HEK293 (cell line): Measurements from ENCODE around the gene CDYL.

Experiments
- CTCF ChIA-PET: fragments of 350-600 bp; formaldehyde crosslinking; extraction: SDS; loops from one replicate; lab custom pipeline; 2021; ENCODE audit warnings: antibody characterized with exemption; lab: Yijun Ruan, JAX
- POLR2A ChIA-PET: fragments of 300-600 bp; formaldehyde crosslinking; extraction: SDS; loops from one replicate; lab custom pipeline; 2020; ENCODE audit warnings: antibody characterized with exemption, inconsistent platforms; lab: Yijun Ruan, JAX
- H3K27ac ChIP-seq: fragments of 200-500 bp; sonication (Bioruptor generic); 2 replicates; pipeline ENCODE4 v1.5.1; 2014; ENCODE audit warnings: low read depth, low read length, control low read depth, inconsistent platforms; ENCODE audit errors: extremely low read depth
- H3K36me3 ChIP-seq, 2 experiments: fragments of 200-500 bp in 1 of 2; sonication (Bioruptor generic) in 1 of 2; 1 replicate in 1 of 2; 2 replicates in 1 of 2; pipeline ENCODE4 v1.5.1; 2014 to 2017; ENCODE audit warnings: inconsistent platforms in 2 of 2, low read length in 2 of 2; ENCODE audit not compliant: control insufficient read depth in 2 of 2, insufficient read depth in 1 of 2
- H3K4me1 ChIP-seq: fragments of 200-500 bp; sonication (Bioruptor generic); 2 replicates; pipeline ENCODE4 v1.5.1; 2014; ENCODE audit warnings: mild to moderate bottlenecking, low read length, inconsistent platforms; ENCODE audit not compliant: control insufficient read depth, insufficient read depth
- H3K4me3 ChIP-seq: 2 replicates; pipeline ENCODE4 v1.5.1; 2011; ENCODE audit warnings: low read depth, mild to moderate bottlenecking, control low read depth, low read length, moderate library complexity
- H3K9me3 ChIP-seq: fragments of 200-500 bp; sonication (Bioruptor generic); 2 replicates; pipeline ENCODE4 v1.5.1; 2014; ENCODE audit warnings: low read depth, low read length, inconsistent platforms; ENCODE audit not compliant: control insufficient read depth, insufficient read depth
- HOXC10 ChIP-seq: sonication (generic); formaldehyde crosslinking; IDR thresholded peaks from 2 replicates; pipeline ENCODE4 v1.8.1; 2023; ENCODE audit warnings: mild to moderate bottlenecking, missing genetic modification reagents
- ZIC2 ChIP-seq: fragments of 450-650 bp; formaldehyde crosslinking; IDR thresholded peaks from 2 replicates; pipeline ENCODE4 v1.5.1; 2016; ENCODE audit warnings: missing biosample characterization, missing genetic modification characterization
- ZNF114 ChIP-seq: fragments of 450-650 bp; formaldehyde crosslinking; IDR thresholded peaks from 2 replicates; pipeline ENCODE4 v1.5.0; 2017; ENCODE audit warnings: missing biosample characterization, missing genetic modification characterization
- ZNF132 ChIP-seq: fragments of 450-650 bp; formaldehyde crosslinking; IDR thresholded peaks from 2 replicates; pipeline ENCODE4 v1.5.1; 2017; ENCODE audit warnings: missing biosample characterization, missing genetic modification characterization, borderline replicate concordance
- ZNF214 ChIP-seq: fragments of 450-650 bp; formaldehyde crosslinking; IDR thresholded peaks from 2 replicates; pipeline ENCODE4 v1.5.1; 2017; ENCODE audit warnings: missing biosample characterization, mild to moderate bottlenecking, missing genetic modification characterization, borderline replicate concordance
- ZNF223 ChIP-seq: fragments of 450-650 bp; formaldehyde crosslinking; IDR thresholded peaks from 2 replicates; pipeline ENCODE4 v1.5.1; 2016; ENCODE audit warnings: missing biosample characterization, missing genetic modification characterization
- ZNF274 ChIP-seq, 2 experiments: fragments of 200-500 bp in 1 of 2; fragments of 450-650 bp in 1 of 2; sonication (Bioruptor generic) in 1 of 2; formaldehyde crosslinking in 1 of 2; IDR thresholded peaks; 2 replicates each; pipeline versions ENCODE4 v1.5.1 to v1.6.1; 2014 to 2016; ENCODE audit warnings: borderline replicate concordance in 1 of 2, inconsistent platforms in 1 of 2, low read length in 1 of 2, missing biosample characterization in 1 of 2, missing genetic modification characterization in 1 of 2
- ZNF292 ChIP-seq: fragments of 450-650 bp; formaldehyde crosslinking; IDR thresholded peaks from 2 replicates; pipeline ENCODE4 v1.5.1; 2016; ENCODE audit warnings: low read depth, missing biosample characterization, missing genetic modification characterization, borderline replicate concordance
- ZNF404 ChIP-seq: fragments of 450-650 bp; formaldehyde crosslinking; IDR thresholded peaks from 2 replicates; pipeline ENCODE4 v1.5.1; 2017; ENCODE audit warnings: missing biosample characterization, missing genetic modification characterization
- ZNF510 ChIP-seq: fragments of 450-650 bp; formaldehyde crosslinking; IDR thresholded peaks from 2 replicates; pipeline ENCODE4 v1.5.1; 2018; ENCODE audit warnings: mild to moderate bottlenecking, missing genetic modification characterization, missing biosample characterization; ENCODE audit not compliant: insufficient replicate concordance
- ZNF571 ChIP-seq: fragments of 450-650 bp; formaldehyde crosslinking; IDR thresholded peaks from 2 replicates; pipeline ENCODE4 v1.5.0; 2017; ENCODE audit warnings: missing biosample characterization, missing genetic modification characterization
- ZNF585B ChIP-seq: fragments of 450-650 bp; formaldehyde crosslinking; IDR thresholded peaks from 2 replicates; pipeline ENCODE4 v1.5.1; 2016; ENCODE audit warnings: missing biosample characterization, missing genetic modification characterization
- ZNF707 ChIP-seq: fragments of 450-650 bp; formaldehyde crosslinking; IDR thresholded peaks from 2 replicates; pipeline ENCODE4 v1.5.1; 2016; ENCODE audit warnings: missing biosample characterization, missing genetic modification characterization
- ZNF843 ChIP-seq: fragments of 450-650 bp; formaldehyde crosslinking; IDR thresholded peaks from 2 replicates; pipeline ENCODE4 v1.5.1; 2016; ENCODE audit warnings: missing biosample characterization, missing genetic modification characterization
- TF ChIP-seq, protein P1 (sequence below): fragments of 450-650 bp; formaldehyde crosslinking; IDR thresholded peaks from 2 replicates; pipeline ENCODE4 v1.5.1; 2016; ENCODE audit warnings: missing biosample characterization, missing genetic modification characterization
- TF ChIP-seq, protein P2 (sequence below): fragments of 450-650 bp; formaldehyde crosslinking; IDR thresholded peaks from 2 replicates; pipeline ENCODE4 v1.5.1; 2016; ENCODE audit warnings: missing biosample characterization, missing genetic modification characterization
- TF ChIP-seq, protein P3 (sequence below): fragments of 450-650 bp; formaldehyde crosslinking; IDR thresholded peaks from 2 replicates; pipeline ENCODE4 v1.5.0; 2017; ENCODE audit warnings: missing biosample characterization, missing genetic modification characterization, borderline replicate concordance
- TF ChIP-seq, protein P4 (sequence below): fragments of 450-650 bp; formaldehyde crosslinking; IDR thresholded peaks from 2 replicates; pipeline ENCODE4 v1.5.1; 2016; ENCODE audit warnings: missing biosample characterization, missing genetic modification characterization
- TF ChIP-seq, protein P5 (sequence below): fragments of 450-650 bp; formaldehyde crosslinking; IDR thresholded peaks from 2 replicates; pipeline ENCODE4 v1.5.1; 2016; ENCODE audit warnings: missing biosample characterization, missing genetic modification characterization
- TF ChIP-seq, protein P6 (sequence below): fragments of 450-650 bp; formaldehyde crosslinking; IDR thresholded peaks from 2 replicates; pipeline ENCODE4; 2016; ENCODE audit warnings: missing biosample characterization, missing genetic modification characterization

The CDYL gene

DNA sequence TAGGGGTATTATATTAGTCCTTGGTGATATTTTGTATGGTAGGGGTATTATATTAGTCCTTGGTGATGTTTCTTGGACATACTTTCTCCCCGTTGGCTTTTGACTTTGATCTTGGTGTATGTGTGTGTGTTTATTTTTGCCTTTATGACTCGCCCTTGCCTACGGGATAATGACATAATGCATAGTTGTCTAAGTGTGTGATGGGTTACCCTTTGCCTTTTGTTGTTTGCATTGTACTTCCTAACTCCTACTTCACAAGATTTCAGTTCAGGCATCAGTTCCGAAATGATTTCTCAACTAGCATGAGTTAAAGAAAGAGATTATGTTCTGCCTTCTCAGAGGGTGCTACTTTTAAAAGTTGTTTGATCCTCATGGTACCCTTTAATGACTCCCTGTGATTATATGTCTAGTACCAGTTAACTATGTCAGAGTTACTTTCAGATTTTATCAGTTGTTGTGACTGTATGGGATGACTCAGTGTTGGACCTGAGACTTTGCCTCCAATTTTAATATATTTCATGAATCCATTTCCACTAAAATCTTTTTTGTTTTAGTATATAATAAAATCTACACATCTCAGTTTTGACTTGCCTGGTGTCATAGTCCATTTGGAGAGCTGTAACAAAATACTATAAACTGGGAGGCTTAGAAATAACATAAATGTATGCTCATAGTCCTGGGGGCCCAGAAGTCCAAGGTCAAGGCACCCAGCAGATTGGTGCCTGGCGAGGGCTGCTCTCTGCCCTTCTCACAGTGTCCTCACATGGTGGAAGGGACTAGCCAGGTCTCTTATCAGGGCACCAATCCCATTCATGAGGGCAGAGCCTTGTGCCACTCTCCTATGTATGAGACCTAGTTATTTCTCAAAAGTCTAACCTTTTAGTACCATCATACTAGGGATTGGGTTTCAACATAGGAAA lies 34.1 kb downstream of the CDYL start:
- Histone ChIP-seq H3K9me3 (no peaks in the 10 kb centered on the region), H3K36me3 (no peaks in the 10 kb centered on the region), H3K27ac (0 out of 2 replicates have a peak overlapping the region, but pooled peaks have one; percentile 6), H3K4me3 (no peak overlapping the region), H3K4me1 (peaks cover 15% of the 10 kb centered on the region)
- ChIA-PET POLR2A (interaction anchor here (0.5 kb wide), 1 partner anchor 87 kb away, joined by 3 read pairs; no protein-coding TSS in a partner anchor), CTCF (interaction anchor here (0.5 to 1.2 kb wide), 3 partner anchors 16 to 350 kb away, joined by 3 to 7 read pairs (median 5); no protein-coding TSS in a partner anchor)
- no peak for TF ChIP-seq ZNF585B (tag by site-specific recombination)
- TF ChIP-seq, protein P1, sequence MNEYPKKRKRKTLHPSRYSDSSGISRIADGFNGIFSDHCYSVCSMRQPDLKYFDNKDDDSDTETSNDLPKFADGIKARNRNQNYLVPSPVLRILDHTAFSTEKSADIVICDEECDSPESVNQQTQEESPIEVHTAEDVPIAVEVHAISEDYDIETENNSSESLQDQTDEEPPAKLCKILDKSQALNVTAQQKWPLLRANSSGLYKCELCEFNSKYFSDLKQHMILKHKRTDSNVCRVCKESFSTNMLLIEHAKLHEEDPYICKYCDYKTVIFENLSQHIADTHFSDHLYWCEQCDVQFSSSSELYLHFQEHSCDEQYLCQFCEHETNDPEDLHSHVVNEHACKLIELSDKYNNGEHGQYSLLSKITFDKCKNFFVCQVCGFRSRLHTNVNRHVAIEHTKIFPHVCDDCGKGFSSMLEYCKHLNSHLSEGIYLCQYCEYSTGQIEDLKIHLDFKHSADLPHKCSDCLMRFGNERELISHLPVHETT (tag by site-specific recombination) = peak; percentile 93
- TF ChIP-seq ZNF223 (tag by site-specific recombination) = no peak
- no peak for TF ChIP-seq ZIC2
- no peak for TF ChIP-seq ZNF274 (IDR thresholded peaks at IDR 0.05; ENCODE audit: low read length)
- TF ChIP-seq ZNF274 (tag by site-specific recombination; IDR thresholded peaks at IDR 0.05; ENCODE audit: borderline replicate concordance) = no peak
- no peak for TF ChIP-seq ZNF707 (tag by site-specific recombination)
- TF ChIP-seq HOXC10 = no peak
- TF ChIP-seq, protein P2, sequence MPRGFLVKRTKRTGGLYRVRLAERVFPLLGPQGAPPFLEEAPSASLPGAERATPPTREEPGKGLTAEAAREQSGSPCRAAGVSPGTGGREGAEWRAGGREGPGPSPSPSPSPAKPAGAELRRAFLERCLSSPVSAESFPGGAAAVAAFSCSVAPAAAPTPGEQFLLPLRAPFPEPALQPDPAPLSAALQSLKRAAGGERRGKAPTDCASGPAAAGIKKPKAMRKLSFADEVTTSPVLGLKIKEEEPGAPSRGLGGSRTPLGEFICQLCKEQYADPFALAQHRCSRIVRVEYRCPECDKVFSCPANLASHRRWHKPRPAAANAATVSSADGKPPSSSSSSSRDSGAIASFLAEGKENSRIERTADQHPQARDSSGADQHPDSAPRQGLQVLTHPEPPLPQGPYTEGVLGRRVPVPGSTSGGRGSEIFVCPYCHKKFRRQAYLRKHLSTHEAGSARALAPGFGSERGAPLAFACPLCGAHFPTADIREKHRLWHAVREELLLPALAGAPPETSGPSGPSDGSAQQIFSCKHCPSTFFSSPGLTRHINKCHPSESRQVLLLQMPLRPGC (tag by site-specific recombination) = peak; percentile 86; the same call in 1 of the 2 replicates
- peak; percentile 88 for TF ChIP-seq ZNF843 (tag by site-specific recombination)
- TF ChIP-seq, protein P3, sequence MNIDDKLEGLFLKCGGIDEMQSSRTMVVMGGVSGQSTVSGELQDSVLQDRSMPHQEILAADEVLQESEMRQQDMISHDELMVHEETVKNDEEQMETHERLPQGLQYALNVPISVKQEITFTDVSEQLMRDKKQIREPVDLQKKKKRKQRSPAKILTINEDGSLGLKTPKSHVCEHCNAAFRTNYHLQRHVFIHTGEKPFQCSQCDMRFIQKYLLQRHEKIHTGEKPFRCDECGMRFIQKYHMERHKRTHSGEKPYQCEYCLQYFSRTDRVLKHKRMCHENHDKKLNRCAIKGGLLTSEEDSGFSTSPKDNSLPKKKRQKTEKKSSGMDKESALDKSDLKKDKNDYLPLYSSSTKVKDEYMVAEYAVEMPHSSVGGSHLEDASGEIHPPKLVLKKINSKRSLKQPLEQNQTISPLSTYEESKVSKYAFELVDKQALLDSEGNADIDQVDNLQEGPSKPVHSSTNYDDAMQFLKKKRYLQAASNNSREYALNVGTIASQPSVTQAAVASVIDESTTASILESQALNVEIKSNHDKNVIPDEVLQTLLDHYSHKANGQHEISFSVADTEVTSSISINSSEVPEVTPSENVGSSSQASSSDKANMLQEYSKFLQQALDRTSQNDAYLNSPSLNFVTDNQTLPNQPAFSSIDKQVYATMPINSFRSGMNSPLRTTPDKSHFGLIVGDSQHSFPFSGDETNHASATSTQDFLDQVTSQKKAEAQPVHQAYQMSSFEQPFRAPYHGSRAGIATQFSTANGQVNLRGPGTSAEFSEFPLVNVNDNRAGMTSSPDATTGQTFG = no peak
- TF ChIP-seq, protein P4, sequence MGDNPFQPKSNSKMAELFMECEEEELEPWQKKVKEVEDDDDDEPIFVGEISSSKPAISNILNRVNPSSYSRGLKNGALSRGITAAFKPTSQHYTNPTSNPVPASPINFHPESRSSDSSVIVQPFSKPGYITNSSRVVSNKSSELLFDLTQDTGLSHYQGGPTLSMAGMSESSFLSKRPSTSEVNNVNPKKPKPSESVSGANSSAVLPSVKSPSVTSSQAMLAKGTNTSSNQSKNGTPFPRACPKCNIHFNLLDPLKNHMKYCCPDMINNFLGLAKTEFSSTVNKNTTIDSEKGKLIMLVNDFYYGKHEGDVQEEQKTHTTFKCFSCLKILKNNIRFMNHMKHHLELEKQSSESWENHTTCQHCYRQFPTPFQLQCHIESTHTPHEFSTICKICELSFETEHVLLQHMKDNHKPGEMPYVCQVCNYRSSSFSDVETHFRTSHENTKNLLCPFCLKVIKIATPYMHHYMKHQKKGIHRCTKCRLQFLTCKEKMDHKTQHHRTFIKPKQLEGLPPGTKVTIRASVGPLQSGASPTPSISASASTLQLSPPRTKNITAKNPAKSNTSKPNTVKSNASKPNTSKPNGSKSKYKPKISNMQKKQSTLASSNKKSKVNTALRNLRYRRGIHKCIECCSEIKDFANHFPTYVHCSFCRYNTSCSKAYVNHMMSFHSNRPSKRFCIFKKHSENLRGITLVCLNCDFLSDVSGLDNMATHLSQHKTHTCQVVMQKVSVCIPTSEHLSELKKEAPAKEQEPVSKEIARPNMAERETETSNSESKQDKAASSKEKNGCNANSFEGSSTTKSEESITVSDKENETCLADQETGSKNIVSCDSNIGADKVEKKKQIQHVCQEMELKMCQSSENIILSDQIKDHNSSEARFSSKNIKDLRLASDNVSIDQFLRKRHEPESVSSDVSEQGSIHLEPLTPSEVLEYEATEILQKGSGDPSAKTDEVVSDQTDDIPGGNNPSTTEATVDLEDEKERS (tag by site-specific recombination) = no peak
- TF ChIP-seq ZNF214 = no peak
- no peak for TF ChIP-seq ZNF292 (tag by site-specific recombination)
- TF ChIP-seq ZNF132 (tag by site-specific recombination) = no peak
- TF ChIP-seq, protein P5, sequence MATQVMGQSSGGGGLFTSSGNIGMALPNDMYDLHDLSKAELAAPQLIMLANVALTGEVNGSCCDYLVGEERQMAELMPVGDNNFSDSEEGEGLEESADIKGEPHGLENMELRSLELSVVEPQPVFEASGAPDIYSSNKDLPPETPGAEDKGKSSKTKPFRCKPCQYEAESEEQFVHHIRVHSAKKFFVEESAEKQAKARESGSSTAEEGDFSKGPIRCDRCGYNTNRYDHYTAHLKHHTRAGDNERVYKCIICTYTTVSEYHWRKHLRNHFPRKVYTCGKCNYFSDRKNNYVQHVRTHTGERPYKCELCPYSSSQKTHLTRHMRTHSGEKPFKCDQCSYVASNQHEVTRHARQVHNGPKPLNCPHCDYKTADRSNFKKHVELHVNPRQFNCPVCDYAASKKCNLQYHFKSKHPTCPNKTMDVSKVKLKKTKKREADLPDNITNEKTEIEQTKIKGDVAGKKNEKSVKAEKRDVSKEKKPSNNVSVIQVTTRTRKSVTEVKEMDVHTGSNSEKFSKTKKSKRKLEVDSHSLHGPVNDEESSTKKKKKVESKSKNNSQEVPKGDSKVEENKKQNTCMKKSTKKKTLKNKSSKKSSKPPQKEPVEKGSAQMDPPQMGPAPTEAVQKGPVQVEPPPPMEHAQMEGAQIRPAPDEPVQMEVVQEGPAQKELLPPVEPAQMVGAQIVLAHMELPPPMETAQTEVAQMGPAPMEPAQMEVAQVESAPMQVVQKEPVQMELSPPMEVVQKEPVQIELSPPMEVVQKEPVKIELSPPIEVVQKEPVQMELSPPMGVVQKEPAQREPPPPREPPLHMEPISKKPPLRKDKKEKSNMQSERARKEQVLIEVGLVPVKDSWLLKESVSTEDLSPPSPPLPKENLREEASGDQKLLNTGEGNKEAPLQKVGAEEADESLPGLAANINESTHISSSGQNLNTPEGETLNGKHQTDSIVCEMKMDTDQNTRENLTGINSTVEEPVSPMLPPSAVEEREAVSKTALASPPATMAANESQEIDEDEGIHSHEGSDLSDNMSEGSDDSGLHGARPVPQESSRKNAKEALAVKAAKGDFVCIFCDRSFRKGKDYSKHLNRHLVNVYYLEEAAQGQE (tag by site-specific recombination) = no peak
- no peak for TF ChIP-seq ZNF571 (tag by site-specific recombination)
- TF ChIP-seq ZNF114 = no peak
- no peak for TF ChIP-seq ZNF404 (tag by site-specific recombination)
- no peak for TF ChIP-seq ZNF510 (tag by site-specific recombination)
- TF ChIP-seq, protein P6, sequence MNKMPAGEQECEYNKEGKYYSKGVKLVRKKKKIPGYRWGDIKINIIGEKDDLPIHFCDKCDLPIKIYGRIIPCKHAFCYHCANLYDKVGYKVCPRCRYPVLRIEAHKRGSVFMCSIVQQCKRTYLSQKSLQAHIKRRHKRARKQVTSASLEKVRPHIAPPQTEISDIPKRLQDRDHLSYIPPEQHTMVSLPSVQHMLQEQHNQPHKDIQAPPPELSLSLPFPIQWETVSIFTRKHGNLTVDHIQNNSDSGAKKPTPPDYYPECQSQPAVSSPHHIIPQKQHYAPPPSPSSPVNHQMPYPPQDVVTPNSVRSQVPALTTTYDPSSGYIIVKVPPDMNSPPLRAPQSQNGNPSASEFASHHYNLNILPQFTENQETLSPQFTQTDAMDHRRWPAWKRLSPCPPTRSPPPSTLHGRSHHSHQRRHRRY (tag by site-specific recombination) = no peak
